ENCODE data around the gene NFAM1. TPM values are rescaled to one million over a fixed set of nuclear protein-coding genes. Genes with fewer than 3 reads are reported as not detected.
A peak's percentile ranks its signal among the peaks of the same experiment; 100 is the strongest.

NFAM1 gene
- total RNA-seq, 2 donors from 2014 or later = 0.07 to 0.54 TPM

DNA sequence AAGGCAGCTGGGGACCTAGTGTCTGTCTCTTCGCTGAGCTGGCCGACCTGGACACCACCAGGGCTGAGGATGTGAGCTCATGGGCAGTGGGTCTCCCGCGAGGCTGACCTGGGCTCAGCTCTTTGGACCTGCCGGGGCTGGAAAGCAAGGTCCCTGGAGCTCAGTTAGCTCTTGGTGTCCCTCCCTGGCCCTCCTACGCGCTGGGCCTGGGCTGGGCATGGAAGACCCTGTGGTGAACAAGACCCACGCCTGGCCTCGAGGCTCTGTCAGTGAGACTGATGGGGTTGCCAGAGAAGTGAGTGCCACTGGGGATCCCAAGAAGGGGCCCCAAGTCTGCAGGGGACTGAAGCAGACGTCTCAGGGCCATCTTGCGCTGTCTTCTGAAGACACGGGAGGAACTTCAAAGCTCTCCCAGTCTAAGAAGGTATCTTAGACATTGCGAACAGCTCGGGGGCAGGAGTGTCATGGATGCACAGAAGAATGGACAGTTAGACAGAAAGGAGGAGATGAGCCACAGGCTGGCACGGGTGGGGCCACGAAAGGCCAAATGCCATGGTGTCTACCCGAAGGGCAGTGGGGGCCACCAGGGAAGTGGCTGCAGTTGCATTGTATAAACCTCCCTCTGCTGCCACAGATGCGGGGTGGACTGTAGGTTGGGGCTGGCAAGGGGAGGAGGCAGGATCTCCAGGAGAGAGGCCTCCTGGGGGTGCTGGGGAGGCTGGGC, 31.2 kb downstream of the NFAM1 start:
- Mint-ChIP-seq H3K27ac (peak overlapping the region; percentile 51 to 75), H3K36me3 (no peaks in the 10 kb centered on the region), H3K9me3 (no peaks in the 10 kb centered on the region)
- ATAC-seq (no peak), DNase-seq (ENCODE audit: low spot score in 2 of 2) (no peak)

DNA sequence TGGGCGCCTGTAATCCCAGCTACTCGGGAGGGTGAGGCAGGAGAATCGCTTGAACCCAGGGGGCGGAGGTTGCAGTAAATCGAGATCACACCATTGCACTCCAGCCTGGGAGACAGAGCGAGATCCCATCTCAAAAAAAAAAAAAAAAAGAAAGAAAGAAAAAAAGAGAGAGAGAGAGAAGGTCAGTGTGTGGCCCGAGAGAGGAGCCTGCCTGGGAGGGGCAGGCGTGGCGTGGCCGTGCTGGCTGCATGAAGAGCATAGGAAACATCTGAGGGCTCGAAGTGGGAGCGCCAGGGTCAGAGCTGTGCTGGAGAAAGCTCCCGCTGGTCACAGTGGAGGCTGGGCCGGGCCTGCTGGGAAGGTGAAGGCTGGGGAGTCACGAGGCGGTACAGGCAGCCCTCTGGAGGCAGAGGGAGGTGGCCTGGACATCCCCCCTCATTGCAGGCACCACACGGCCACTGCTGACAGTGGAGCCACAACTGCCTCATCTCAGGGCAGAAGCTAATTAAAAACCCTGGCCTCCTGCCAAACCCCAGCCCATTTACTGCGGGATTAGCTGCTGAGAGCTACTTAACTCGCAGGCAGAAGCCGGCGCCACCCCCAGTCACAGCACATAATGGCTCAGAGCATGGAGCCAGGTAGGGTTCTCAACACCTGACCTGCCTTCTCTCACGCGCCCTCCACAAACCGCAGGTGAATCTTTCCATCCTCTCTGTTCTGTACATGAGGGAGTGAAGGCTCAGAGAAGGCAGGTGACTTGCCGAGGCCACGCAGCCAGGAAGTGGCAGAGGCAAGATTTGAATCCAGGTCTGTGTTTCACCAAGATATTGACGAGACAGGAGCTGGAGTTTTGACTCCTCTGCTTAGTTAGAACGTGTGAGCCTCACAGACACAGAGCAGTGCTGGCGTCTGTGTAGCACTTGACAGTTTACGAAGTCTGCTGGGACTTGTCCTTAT, 32.6 kb downstream of the NFAM1 start:
- Mint-ChIP-seq H3K36me3 (no peaks in the 10 kb centered on the region), H3K9me3 (no peaks in the 10 kb centered on the region), H3K27ac (no peak overlapping the region)
- no peak for DNase-seq (ENCODE audit: low spot score in 2 of 2)
- no peak for ATAC-seq

- Mint-ChIP-seq H3K27ac (no peak overlapping the region), H3K9me3 (no peaks in the 10 kb centered on the region), H3K36me3 (no peaks in the 10 kb centered on the region)
- DNase-seq (ENCODE audit: low spot score in 2 of 2) = no peak
- ATAC-seq = no peak
Observed at GRCh38 chr22:42397332-42398249, 34.6 kb downstream of the NFAM1 start.

DNA sequence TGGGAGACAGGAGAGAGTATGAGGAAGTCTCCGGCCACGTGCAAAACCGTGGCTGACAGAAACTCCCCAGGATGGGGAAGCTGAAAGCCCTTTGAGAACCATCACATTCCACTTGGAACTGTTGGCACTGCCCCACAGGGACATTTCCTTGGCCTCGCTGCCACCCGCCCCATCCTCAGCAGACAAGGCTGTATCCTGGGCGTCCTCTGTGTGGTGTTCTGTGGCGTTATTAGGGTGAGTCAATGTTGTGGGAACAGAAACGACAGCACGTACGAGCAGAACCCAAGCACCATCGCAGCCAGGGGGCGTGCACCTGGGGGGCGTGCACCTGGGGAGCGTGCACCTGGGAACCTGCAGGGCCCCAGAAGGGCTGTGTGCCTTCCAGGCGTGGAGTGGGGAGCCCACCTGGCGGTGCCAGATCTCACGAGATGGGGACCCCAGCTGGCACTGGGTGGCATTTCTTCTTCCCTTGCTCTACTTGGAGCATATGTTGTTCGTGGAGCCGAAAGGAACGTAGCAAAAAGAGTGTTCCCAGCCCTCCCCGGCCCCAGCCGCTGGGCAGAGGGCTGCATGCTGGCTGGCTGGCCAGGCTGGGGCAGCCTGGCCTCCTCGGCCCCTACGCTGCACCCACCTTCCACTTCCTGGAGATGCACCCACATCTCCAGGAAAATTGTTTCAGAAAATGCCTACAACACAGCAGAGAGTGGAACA, 35.4 kb downstream of the NFAM1 start:
- Mint-ChIP-seq H3K27ac (no peak overlapping the region), H3K9me3 (no peaks in the 10 kb centered on the region), H3K36me3 (no peaks in the 10 kb centered on the region)
- DNase-seq (ENCODE audit: low spot score in 2 of 2) (no peak), ATAC-seq (no peak)

DNA sequence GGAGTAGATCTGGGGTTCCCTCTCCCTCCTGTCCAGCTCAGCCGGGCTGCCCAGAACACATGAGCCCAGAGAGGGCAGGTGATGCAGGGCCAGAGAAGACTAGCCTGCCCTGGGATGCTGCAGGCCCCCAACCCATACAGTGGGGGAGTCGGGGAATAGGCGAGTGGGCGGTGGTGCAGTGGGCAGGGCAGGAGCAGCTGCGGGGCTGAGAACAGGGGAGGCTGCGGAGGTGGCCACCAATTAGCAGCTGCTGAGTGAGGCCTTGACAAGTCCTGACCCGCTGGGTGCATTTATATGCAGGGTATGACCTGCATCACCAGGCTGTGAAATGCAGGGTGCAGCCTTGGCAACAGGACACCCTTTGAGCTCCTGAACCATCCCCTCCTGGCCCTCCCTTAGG, 43.1 kb downstream of the NFAM1 start:
- DNase-seq (ENCODE audit: low spot score in 2 of 2) = no peak
- Mint-ChIP-seq H3K9me3 (no peaks in the 10 kb centered on the region), H3K27ac (no peak overlapping the region), H3K36me3 (no peaks in the 10 kb centered on the region)
- ATAC-seq = no peak

GRCh38 chr22:42388130-42388797, 43.9 kb downstream of the NFAM1 start:
- DNase-seq (ENCODE audit: low spot score in 2 of 2) (no peak), ATAC-seq (no peak)
- H3K36me3 Mint-ChIP-seq = no peaks in the 10 kb centered on the region
- no peak overlapping the region for H3K27ac Mint-ChIP-seq
- no peaks in the 10 kb centered on the region for H3K9me3 Mint-ChIP-seq

DNA sequence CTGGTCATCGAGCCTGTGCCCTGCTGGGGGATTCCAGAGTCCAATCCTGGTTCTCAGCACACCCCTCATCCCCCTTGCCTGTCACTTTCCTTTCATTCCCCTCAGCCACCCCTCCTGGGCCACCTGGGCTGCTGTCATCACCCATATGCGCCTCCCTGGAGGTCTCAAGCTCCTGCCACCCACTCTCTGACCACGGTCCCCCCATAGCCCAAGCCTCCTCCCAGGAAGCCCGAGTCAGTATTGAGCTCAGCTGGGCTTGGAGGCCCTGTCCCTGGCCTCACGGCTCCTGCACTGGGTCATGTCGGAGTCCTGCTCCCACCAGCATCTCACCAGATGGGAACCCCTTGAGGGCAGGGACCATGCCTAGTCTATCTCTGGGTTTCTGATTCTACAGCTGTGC, 44.6 kb downstream of the NFAM1 start:
- Mint-ChIP-seq H3K27ac (no peak overlapping the region), H3K36me3 (no peaks in the 10 kb centered on the region), H3K9me3 (no peaks in the 10 kb centered on the region)
- ATAC-seq (no peak), DNase-seq (ENCODE audit: low spot score in 2 of 2) (no peak)

GRCh38 chr22:42385696-42386095, 46.5 kb downstream of the NFAM1 start:
- Mint-ChIP-seq H3K9me3 (no peaks in the 10 kb centered on the region), H3K36me3 (no peaks in the 10 kb centered on the region), H3K27ac (peak overlapping the region in 1 of 2 donors; percentile 44)
- ATAC-seq = no peak
- DNase-seq (ENCODE audit: low spot score in 2 of 2) = no peak

- H3K36me3 Mint-ChIP-seq = no peaks in the 10 kb centered on the region
- DNase-seq (ENCODE audit: low spot score in 2 of 2) = no peak
- H3K27ac Mint-ChIP-seq = peak overlapping the region; percentile 29 to 66
- no peak for ATAC-seq
- H3K9me3 Mint-ChIP-seq = no peaks in the 10 kb centered on the region
Observed at GRCh38 chr22:42384506-42384905, 47.7 kb downstream of the NFAM1 start.

DNA sequence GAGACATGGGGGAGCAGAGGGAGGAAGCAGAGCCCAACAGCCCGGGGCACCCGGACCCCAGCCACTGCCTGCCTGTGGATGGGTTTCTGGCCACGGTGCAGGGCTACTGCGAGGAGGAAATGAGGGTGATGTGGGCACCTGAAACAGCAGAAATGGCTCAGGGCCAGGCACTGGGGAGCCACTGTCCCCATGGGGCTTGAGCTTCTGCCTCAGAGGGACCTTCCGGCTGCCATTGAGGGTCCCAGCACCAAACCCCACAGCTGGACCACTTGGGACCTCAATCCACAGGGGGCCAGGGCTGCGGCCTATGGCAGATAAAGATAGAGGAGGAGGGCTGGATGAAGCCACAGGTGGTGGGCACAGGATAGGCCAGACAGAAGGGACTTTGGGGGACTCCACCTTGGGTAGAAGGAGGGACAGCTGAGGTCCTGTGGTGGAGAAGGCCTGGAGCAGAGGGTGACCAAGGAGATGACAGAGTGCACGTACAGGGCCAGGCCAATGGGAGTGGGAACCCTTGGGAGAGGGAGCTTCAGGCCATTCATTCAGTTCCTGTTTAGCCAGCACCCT, 48.3 kb downstream of the NFAM1 start:
- peak overlapping the region in 1 of 2 donors; percentile 66 for H3K27ac Mint-ChIP-seq
- H3K36me3 Mint-ChIP-seq = no peaks in the 10 kb centered on the region
- DNase-seq (ENCODE audit: low spot score in 2 of 2) (no peak), ATAC-seq (no peak)
- no peaks in the 10 kb centered on the region for H3K9me3 Mint-ChIP-seq

GRCh38 chr22:42383287-42383686, 48.9 kb downstream of the NFAM1 start:
- no peaks in the 10 kb centered on the region for H3K9me3 Mint-ChIP-seq
- no peaks in the 10 kb centered on the region for H3K36me3 Mint-ChIP-seq
- no peak for ATAC-seq
- DNase-seq (ENCODE audit: low spot score in 2 of 2) = no peak
- H3K27ac Mint-ChIP-seq = no peak overlapping the region

GRCh38 chr22:42380769-42381551, 51.2 kb downstream of the NFAM1 start:
- Mint-ChIP-seq H3K9me3 (no peaks in the 10 kb centered on the region), H3K27ac (no peak overlapping the region), H3K36me3 (no peaks in the 10 kb centered on the region)
- DNase-seq (ENCODE audit: low spot score in 2 of 2) (no peak), ATAC-seq (no peak)

- Mint-ChIP-seq H3K9me3 (no peaks in the 10 kb centered on the region), H3K36me3 (no peaks in the 10 kb centered on the region), H3K27ac (no peak overlapping the region)
- DNase-seq (ENCODE audit: low spot score in 2 of 2) = no peak
- no peak for ATAC-seq
Observed at GRCh38 chr22:42379966-42380537, 52.2 kb downstream of the NFAM1 start.

DNA sequence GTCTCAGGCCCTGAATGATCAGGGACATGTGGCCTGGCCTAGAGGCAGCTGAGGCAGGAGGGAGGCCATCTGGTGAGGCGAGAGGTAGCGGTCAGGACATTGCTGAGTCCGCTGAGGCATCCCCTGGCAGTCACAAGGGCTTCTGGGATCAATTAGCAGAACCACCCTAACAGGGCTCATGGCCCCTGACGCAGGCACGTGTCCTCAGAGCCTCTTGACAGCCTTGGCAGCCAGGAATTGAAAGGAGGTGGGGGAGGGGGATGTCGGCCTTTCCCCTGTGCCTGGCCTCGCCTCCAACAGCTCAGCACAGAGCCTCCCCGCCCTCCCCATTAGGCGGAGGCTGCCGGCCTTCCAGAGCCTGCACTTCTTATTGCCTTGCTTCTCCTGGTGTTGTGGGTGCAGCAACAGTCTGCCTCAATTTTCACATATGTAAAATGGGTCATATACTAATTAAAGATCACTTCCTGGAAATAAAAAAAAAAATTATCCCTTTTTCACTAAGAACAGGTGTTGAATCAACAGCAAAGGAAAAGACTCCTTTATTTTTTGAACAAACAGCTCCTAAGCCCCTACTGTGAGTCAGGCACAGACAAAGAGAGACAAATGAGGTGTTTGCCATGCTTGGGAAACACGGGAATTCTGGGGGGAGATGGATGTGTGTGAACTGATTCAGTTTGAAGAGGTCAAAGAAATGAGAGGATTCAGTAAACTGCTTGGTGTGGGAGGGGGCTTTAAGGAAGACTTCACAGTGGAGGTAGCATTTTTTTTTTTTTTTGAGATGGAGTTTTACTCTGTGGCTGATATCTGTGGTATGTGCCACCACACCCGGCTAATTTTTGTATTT, 55.3 kb downstream of the NFAM1 start:
- no peak overlapping the region for H3K27ac Mint-ChIP-seq
- DNase-seq (ENCODE audit: low spot score in 2 of 2) = no peak
- no peaks in the 10 kb centered on the region for H3K36me3 Mint-ChIP-seq
- ATAC-seq = no peak
- H3K9me3 Mint-ChIP-seq = no peaks in the 10 kb centered on the region

All from activated naive CD4-positive, alpha-beta T cell treated with anti-CD3 and anti-CD28 coated beads, Interleukin-2, amount 50 U/mL, for 72 hours (primary cell).